Measurements from ENCODE around the gene NXF1.
A peak's percentile ranks its signal among the peaks of the same experiment; 100 is the strongest.

NXF1 gene

GRCh38 chr11:62792202-62792575 lies 13.1 kb downstream of the NXF1 start:
- H3F3A ChIP-seq (ENCODE audit: insufficient read depth), result peaks cover 31% of the 10 kb centered on the region
- H3K79me2 ChIP-seq (ENCODE audit: insufficient read depth, low read length), result peaks cover 32% of the 10 kb centered on the region
- H3K36me3 ChIP-seq (ENCODE audit: low read length), result peaks cover 19% of the 10 kb centered on the region
- H3K9me3 ChIP-seq (ENCODE audit: insufficient read depth, low read length), result no peaks in the 10 kb centered on the region
- peak overlapping the region; percentile 38 for H2AFZ ChIP-seq (ENCODE audit: low read depth, low read length, severe bottlenecking)
- peak overlapping the region; percentile 61 for H3K27ac ChIP-seq (ENCODE audit: low read depth, low read length)
- H3K4me2 ChIP-seq (ENCODE audit: low read depth, low read length, poor library complexity, severe bottlenecking), result peak overlapping the region; percentile 88
- TF ChIP-seq EZH2phosphoT487 (conservative IDR thresholded peaks at IDR 0.05; ENCODE audit: low read length) (no peak), CTCF (IDR thresholded peaks at IDR 0.05; ENCODE audit: insufficient read depth, low read length, poor library complexity, severe bottlenecking) (no peak)
- H3K9me2 ChIP-seq (replicated peaks; ENCODE audit: insufficient read depth, low read length), result no peaks in the 10 kb centered on the region
- no peaks in the 10 kb centered on the region for H3K27me3 ChIP-seq (ENCODE audit: low read length)
- no peaks in the 10 kb centered on the region for H4K20me1 ChIP-seq (ENCODE audit: low read depth, low read length)
- H3K4me3 ChIP-seq (ENCODE audit: insufficient read depth, low read length, poor library complexity, severe bottlenecking), result peak overlapping the region; percentile 81
- peak overlapping the region; percentile 96 for H3K9ac ChIP-seq (ENCODE audit: low read length)

- H3K36me3 ChIP-seq (ENCODE audit: low read length), result peaks cover 19% of the 10 kb centered on the region
- H3K9ac ChIP-seq (ENCODE audit: low read length), result peak within 1 kb of the TSS; percentile 96
- H2AFZ ChIP-seq (ENCODE audit: low read depth, low read length, severe bottlenecking), result peak within 1 kb of the TSS; percentile 38
- peaks cover 32% of the 10 kb centered on the region for H3K79me2 ChIP-seq (ENCODE audit: insufficient read depth, low read length)
- H3K27ac ChIP-seq (ENCODE audit: low read depth, low read length), result peak within 1 kb of the TSS; percentile 61
- peak within 1 kb of the TSS; percentile 88 for H3K4me2 ChIP-seq (ENCODE audit: low read depth, low read length, poor library complexity, severe bottlenecking)
- peak within 1 kb of the TSS; percentile 81 for H3K4me3 ChIP-seq (ENCODE audit: insufficient read depth, low read length, poor library complexity, severe bottlenecking)
- TF ChIP-seq CTCF (IDR thresholded peaks at IDR 0.05; ENCODE audit: insufficient read depth, low read length, poor library complexity, severe bottlenecking) (no peak), EZH2phosphoT487 (conservative IDR thresholded peaks at IDR 0.05; ENCODE audit: low read length) (no peak)
- H4K20me1 ChIP-seq (ENCODE audit: low read depth, low read length), result no peaks in the 10 kb centered on the region
- H3K9me2 ChIP-seq (replicated peaks; ENCODE audit: insufficient read depth, low read length), result no peaks in the 10 kb centered on the region
- no peaks in the 10 kb centered on the region for H3K27me3 ChIP-seq (ENCODE audit: low read length)
- no peaks in the 10 kb centered on the region for H3K9me3 ChIP-seq (ENCODE audit: insufficient read depth, low read length)
- peaks cover 31% of the 10 kb centered on the region for H3F3A ChIP-seq (ENCODE audit: insufficient read depth)
Observed at GRCh38 chr11:62791501-62792201, 13.6 kb downstream of the NXF1 start, which contains the start of gene TMEM223. TSS of gene TMEM223 (minus strand) at chr11:62792006. CDS start at chr11:62791994, 12 bp downstream.

DNA sequence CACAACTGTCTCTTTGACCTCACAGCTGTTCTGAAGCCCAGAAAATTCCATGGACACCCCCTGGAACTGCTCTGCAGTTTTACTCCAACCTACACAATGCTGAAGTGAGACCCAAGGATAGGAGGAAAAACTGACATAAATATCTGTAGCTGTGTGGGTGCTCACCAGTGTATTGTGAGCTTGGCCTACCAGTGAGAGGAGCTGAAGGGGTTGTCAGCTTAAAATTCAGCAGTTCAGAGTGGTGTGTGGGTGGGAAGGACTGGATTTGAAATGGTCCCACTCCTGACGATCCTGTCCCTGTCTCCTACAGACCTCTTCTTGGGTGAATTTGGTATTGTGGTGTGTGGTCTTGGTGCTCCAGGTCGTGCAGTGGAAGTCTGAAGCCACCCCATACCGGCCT lies 15.7 kb downstream of the NXF1 start:
- Histone ChIP-seq H3K27ac (ENCODE audit: low read depth, low read length) (no peak overlapping the region), H4K20me1 (ENCODE audit: low read depth, low read length) (no peaks in the 10 kb centered on the region), H3K4me2 (ENCODE audit: low read depth, low read length, poor library complexity, severe bottlenecking) (peak overlapping the region; percentile 88), H2AFZ (ENCODE audit: low read depth, low read length, severe bottlenecking) (no peak overlapping the region), H3K9ac (ENCODE audit: low read length) (no peak overlapping the region), H3F3A (ENCODE audit: insufficient read depth) (peaks cover 31% of the 10 kb centered on the region), H3K4me3 (ENCODE audit: insufficient read depth, low read length, poor library complexity, severe bottlenecking) (no peak overlapping the region), H3K9me3 (ENCODE audit: insufficient read depth, low read length) (no peaks in the 10 kb centered on the region), H3K27me3 (ENCODE audit: low read length) (no peaks in the 10 kb centered on the region), H3K36me3 (ENCODE audit: low read length) (peaks cover 9% of the 10 kb centered on the region), H3K9me2 (replicated peaks; ENCODE audit: insufficient read depth, low read length) (no peaks in the 10 kb centered on the region), H3K79me2 (ENCODE audit: insufficient read depth, low read length) (peaks cover 37% of the 10 kb centered on the region)
- TF ChIP-seq CTCF (IDR thresholded peaks at IDR 0.05; ENCODE audit: insufficient read depth, low read length, poor library complexity, severe bottlenecking), result no peak
- TF ChIP-seq EZH2phosphoT487 (conservative IDR thresholded peaks at IDR 0.05; ENCODE audit: low read length), result no peak

Data from SU-DHL-6 (cell line).